Measurements from ENCODE around the gene FFAR3.
"Not testable (repeated sequence)": the region's sequence is repeated elsewhere in the genome, so short reads cannot be mapped to it uniquely, and the experiment has no call there.

Gene FFAR3

GRCh38 chr19:35351411-35352176 lies 6.7 kb upstream of the FFAR3 start:
- FAIRE-seq = no peak

- FAIRE-seq = no peak
Observed at GRCh38 chr19:35352177-35352447, 6.1 kb upstream of the FFAR3 start.

GRCh38 chr19:35352448-35353304 lies 5.6 kb upstream of the FFAR3 start:
- no peak for FAIRE-seq

- no peak for FAIRE-seq
Observed at GRCh38 chr19:35353635-35354034, 4.6 kb upstream of the FFAR3 start.

GRCh38 chr19:35354898-35355297 lies 3.4 kb upstream of the FFAR3 start:
- no peak for FAIRE-seq

GRCh38 chr19:35355791-35356460 lies 2.3 kb upstream of the FFAR3 start:
- FAIRE-seq = no peak

- not testable (repeated sequence) for FAIRE-seq
Observed at GRCh38 chr19:35358834-35359233, 574 bp downstream of the FFAR3 start.

GRCh38 chr19:35359395-35359794 lies 1.1 kb downstream of the FFAR3 start:
- FAIRE-seq = not testable (repeated sequence)

- FAIRE-seq = not testable (repeated sequence)
Observed at GRCh38 chr19:35360081-35360480, 1.8 kb downstream of the FFAR3 start.

- FAIRE-seq = no peak
Observed at GRCh38 chr19:35360880-35361420, 2.7 kb downstream of the FFAR3 start.

- FAIRE-seq = no peak
Observed at GRCh38 chr19:35362261-35363000, 4.2 kb downstream of the FFAR3 start.

- FAIRE-seq = no peak
Observed at GRCh38 chr19:35363001-35363590, 4.8 kb downstream of the FFAR3 start.

GRCh38 chr19:35363711-35364425 lies 5.6 kb downstream of the FFAR3 start:
- FAIRE-seq = no peak

GRCh38 chr19:35365303-35365702 lies 7.0 kb downstream of the FFAR3 start:
- no peak for FAIRE-seq

- FAIRE-seq = no peak
Observed at GRCh38 chr19:35368378-35368777, 10.1 kb downstream of the FFAR3 start.

- no peak for FAIRE-seq
Observed at GRCh38 chr19:35369522-35369921, 11.3 kb downstream of the FFAR3 start.

GRCh38 chr19:35370722-35371121 lies 12.5 kb downstream of the FFAR3 start, which contains the start of gene GPR42:
TSS of gene GPR42 (plus strand) at chr19:35371068. CDS start at chr19:35371360, 292 bp downstream.
- FAIRE-seq = no peak

GRCh38 chr19:35373492-35373891 lies 15.2 kb downstream of the FFAR3 start:
- FAIRE-seq = no peak

GRCh38 chr19:35374031-35374430 lies 15.8 kb downstream of the FFAR3 start:
- FAIRE-seq = not testable (repeated sequence)

- FAIRE-seq = no peak
Observed at GRCh38 chr19:35375505-35376307, 17.4 kb downstream of the FFAR3 start.
